HEK293 (cell line): ENCODE data around the gene SNAP91.

Source experiments
- CTCF ChIA-PET: fragments of 350-600 bp; formaldehyde crosslinking; extraction: SDS; loops from one replicate; lab custom pipeline; 2021; ENCODE audit warnings: antibody characterized with exemption; lab: Yijun Ruan, JAX
- POLR2A ChIA-PET: fragments of 300-600 bp; formaldehyde crosslinking; extraction: SDS; loops from one replicate; lab custom pipeline; 2020; ENCODE audit warnings: antibody characterized with exemption, inconsistent platforms; lab: Yijun Ruan, JAX
- H3K27ac ChIP-seq: fragments of 200-500 bp; sonication (Bioruptor generic); 2 replicates; pipeline ENCODE4 v1.5.1; 2014; ENCODE audit warnings: low read depth, low read length, control low read depth, inconsistent platforms; ENCODE audit errors: extremely low read depth
- H3K36me3 ChIP-seq, 2 experiments: fragments of 200-500 bp in 1 of 2; sonication (Bioruptor generic) in 1 of 2; 1 replicate in 1 of 2; 2 replicates in 1 of 2; pipeline ENCODE4 v1.5.1; 2014 to 2017; ENCODE audit warnings: inconsistent platforms in 2 of 2, low read length in 2 of 2; ENCODE audit not compliant: control insufficient read depth in 2 of 2, insufficient read depth in 1 of 2
- H3K4me1 ChIP-seq: fragments of 200-500 bp; sonication (Bioruptor generic); 2 replicates; pipeline ENCODE4 v1.5.1; 2014; ENCODE audit warnings: mild to moderate bottlenecking, low read length, inconsistent platforms; ENCODE audit not compliant: control insufficient read depth, insufficient read depth
- H3K4me3 ChIP-seq: 2 replicates; pipeline ENCODE4 v1.5.1; 2011; ENCODE audit warnings: low read depth, mild to moderate bottlenecking, control low read depth, low read length, moderate library complexity
- H3K9me3 ChIP-seq: fragments of 200-500 bp; sonication (Bioruptor generic); 2 replicates; pipeline ENCODE4 v1.5.1; 2014; ENCODE audit warnings: low read depth, low read length, inconsistent platforms; ENCODE audit not compliant: control insufficient read depth, insufficient read depth
- HOXD13 ChIP-seq: sonication (generic); formaldehyde crosslinking; IDR thresholded peaks from 2 replicates; pipeline ENCODE4 v1.8.0; 2022; ENCODE audit warnings: missing genetic modification reagents, borderline replicate concordance
- PRDM1 ChIP-seq: fragments of 450-650 bp; formaldehyde crosslinking; IDR thresholded peaks from 2 replicates; pipeline ENCODE4; 2016; ENCODE audit warnings: missing biosample characterization, missing genetic modification characterization
- SCRT2 ChIP-seq: fragments of 450-650 bp; formaldehyde crosslinking; IDR thresholded peaks from 2 replicates; pipeline ENCODE4 v1.5.1; 2016; ENCODE audit warnings: missing biosample characterization, missing genetic modification characterization
- WT1 ChIP-seq: fragments of 450-650 bp; formaldehyde crosslinking; IDR thresholded peaks from 2 replicates; pipeline ENCODE4 v1.5.1; 2016; ENCODE audit warnings: missing biosample characterization, missing genetic modification characterization
- ZBTB48 ChIP-seq: fragments of 450-650 bp; formaldehyde crosslinking; IDR thresholded peaks from 2 replicates; pipeline ENCODE4 v1.5.1; 2016; ENCODE audit warnings: missing biosample characterization, missing genetic modification characterization
- ZNF133 ChIP-seq: fragments of 450-650 bp; formaldehyde crosslinking; IDR thresholded peaks from 2 replicates; pipeline ENCODE4 v1.5.1; 2016; ENCODE audit warnings: missing biosample characterization, missing genetic modification characterization
- ZNF146 ChIP-seq: fragments of 450-650 bp; formaldehyde crosslinking; IDR thresholded peaks from 2 replicates; pipeline ENCODE4 v1.5.1; 2016; ENCODE audit warnings: missing biosample characterization, missing genetic modification characterization
- ZNF223 ChIP-seq: fragments of 450-650 bp; formaldehyde crosslinking; IDR thresholded peaks from 2 replicates; pipeline ENCODE4 v1.5.1; 2016; ENCODE audit warnings: missing biosample characterization, missing genetic modification characterization
- ZNF239 ChIP-seq: fragments of 450-650 bp; formaldehyde crosslinking; IDR thresholded peaks from 2 replicates; pipeline ENCODE4 v1.5.1; 2016; ENCODE audit warnings: missing biosample characterization, missing genetic modification characterization
- ZNF266 ChIP-seq: fragments of 450-650 bp; formaldehyde crosslinking; IDR thresholded peaks from 2 replicates; pipeline ENCODE4 v1.5.1; 2016; ENCODE audit warnings: missing biosample characterization, missing genetic modification characterization, low read depth
- ZNF366 ChIP-seq: fragments of 450-650 bp; formaldehyde crosslinking; conservative IDR thresholded peaks from 2 replicates; pipeline ENCODE4 v1.5.1; 2016; ENCODE audit warnings: missing biosample characterization, missing genetic modification characterization
- ZNF521 ChIP-seq: fragments of 450-650 bp; formaldehyde crosslinking; IDR thresholded peaks from 2 replicates; pipeline ENCODE4 v1.5.1; 2017; ENCODE audit warnings: missing biosample characterization, mild to moderate bottlenecking, missing genetic modification characterization
- ZNF654 ChIP-seq: fragments of 450-650 bp; formaldehyde crosslinking; IDR thresholded peaks from 2 replicates; pipeline ENCODE4 v1.5.1; 2016; ENCODE audit warnings: low read depth, missing biosample characterization, missing genetic modification characterization
- ZNF701 ChIP-seq: fragments of 450-650 bp; formaldehyde crosslinking; IDR thresholded peaks from 2 replicates; pipeline ENCODE4 v1.5.1; 2016; ENCODE audit warnings: missing biosample characterization, missing genetic modification characterization
- ZNF704 ChIP-seq: fragments of 450-650 bp; formaldehyde crosslinking; IDR thresholded peaks from 2 replicates; pipeline ENCODE4 v1.5.1; 2016; ENCODE audit warnings: missing biosample characterization, missing genetic modification characterization
- ZNF777 ChIP-seq: fragments of 450-650 bp; formaldehyde crosslinking; IDR thresholded peaks from 2 replicates; pipeline ENCODE4 v1.5.1; 2017; ENCODE audit warnings: missing biosample characterization, missing genetic modification characterization, borderline replicate concordance
- TF ChIP-seq, protein P1 (sequence below): fragments of 450-650 bp; IDR thresholded peaks from 2 replicates; pipeline ENCODE4 v1.5.1; 2018; ENCODE audit warnings: missing biosample characterization, missing genetic modification characterization
- TF ChIP-seq, protein P2 (sequence below): IDR thresholded peaks from 2 replicates; pipeline ENCODE4 v1.6.1; 2011; ENCODE audit warnings: mild to moderate bottlenecking, low read depth, low read length, borderline replicate concordance
- TF ChIP-seq, protein P3 (sequence below): fragments of 450-650 bp; formaldehyde crosslinking; IDR thresholded peaks from 2 replicates; pipeline ENCODE4 v1.5.1; 2016; ENCODE audit warnings: missing biosample characterization, missing genetic modification characterization, borderline replicate concordance

SNAP91 gene

GRCh38 chr6:83539678-83540077 lies 169.2 kb downstream of the SNAP91 start:
- TF ChIP-seq ZBTB48 (tag by site-specific recombination) = no peak
- Histone ChIP-seq H3K9me3 (no peaks in the 10 kb centered on the region), H3K4me1 (no peaks in the 10 kb centered on the region), H3K36me3 (no peaks in the 10 kb centered on the region), H3K4me3 (no peak overlapping the region), H3K27ac (no peak overlapping the region)
- ChIA-PET CTCF (interaction anchor here (0.6 to 0.9 kb wide), 2 partner anchors 17 to 336 kb away, joined by 3 read pairs; no protein-coding TSS in a partner anchor), POLR2A (no interaction called here)

- no peaks in the 10 kb centered on the region for H3K36me3 ChIP-seq
- CTCF ChIA-PET = interaction anchor here (0.6 to 1.5 kb wide), 41 partner anchors 9 to 1685 kb away, joined by 3 to 12 read pairs (median 4); partner anchors contain the start of gene PRSS35
- H3K4me1 ChIP-seq = no peaks in the 10 kb centered on the region
- POLR2A ChIA-PET = no interaction called here
- H3K27ac ChIP-seq = no peak overlapping the region
- peak; percentile 100 for TF ChIP-seq PRDM1
- no peak for TF ChIP-seq ZNF701 (tag by site-specific recombination)
- no peak for TF ChIP-seq ZNF239 (tag by site-specific recombination)
- TF ChIP-seq, protein P1, sequence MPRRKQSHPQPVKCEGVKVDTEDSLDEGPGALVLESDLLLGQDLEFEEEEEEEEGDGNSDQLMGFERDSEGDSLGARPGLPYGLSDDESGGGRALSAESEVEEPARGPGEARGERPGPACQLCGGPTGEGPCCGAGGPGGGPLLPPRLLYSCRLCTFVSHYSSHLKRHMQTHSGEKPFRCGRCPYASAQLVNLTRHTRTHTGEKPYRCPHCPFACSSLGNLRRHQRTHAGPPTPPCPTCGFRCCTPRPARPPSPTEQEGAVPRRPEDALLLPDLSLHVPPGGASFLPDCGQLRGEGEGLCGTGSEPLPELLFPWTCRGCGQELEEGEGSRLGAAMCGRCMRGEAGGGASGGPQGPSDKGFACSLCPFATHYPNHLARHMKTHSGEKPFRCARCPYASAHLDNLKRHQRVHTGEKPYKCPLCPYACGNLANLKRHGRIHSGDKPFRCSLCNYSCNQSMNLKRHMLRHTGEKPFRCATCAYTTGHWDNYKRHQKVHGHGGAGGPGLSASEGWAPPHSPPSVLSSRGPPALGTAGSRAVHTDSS = no peak
- no peak for TF ChIP-seq HOXD13 (CRISPR knock-in tag)
- 0 out of 2 replicates have a peak, but pooled peaks have one; percentile 29 for TF ChIP-seq ZNF266 (tag by site-specific recombination)
- TF ChIP-seq ZNF366 (tag by site-specific recombination) = peak; percentile 98
- no peak for TF ChIP-seq ZNF521
- TF ChIP-seq ZNF223 (tag by site-specific recombination) = no peak; the same call in 1 of the 2 replicates
- TF ChIP-seq ZNF704 (tag by site-specific recombination) = no peak
- TF ChIP-seq, protein P2, sequence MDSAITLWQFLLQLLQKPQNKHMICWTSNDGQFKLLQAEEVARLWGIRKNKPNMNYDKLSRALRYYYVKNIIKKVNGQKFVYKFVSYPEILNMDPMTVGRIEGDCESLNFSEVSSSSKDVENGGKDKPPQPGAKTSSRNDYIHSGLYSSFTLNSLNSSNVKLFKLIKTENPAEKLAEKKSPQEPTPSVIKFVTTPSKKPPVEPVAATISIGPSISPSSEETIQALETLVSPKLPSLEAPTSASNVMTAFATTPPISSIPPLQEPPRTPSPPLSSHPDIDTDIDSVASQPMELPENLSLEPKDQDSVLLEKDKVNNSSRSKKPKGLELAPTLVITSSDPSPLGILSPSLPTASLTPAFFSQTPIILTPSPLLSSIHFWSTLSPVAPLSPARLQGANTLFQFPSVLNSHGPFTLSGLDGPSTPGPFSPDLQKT = no peak
- TF ChIP-seq, protein P3, sequence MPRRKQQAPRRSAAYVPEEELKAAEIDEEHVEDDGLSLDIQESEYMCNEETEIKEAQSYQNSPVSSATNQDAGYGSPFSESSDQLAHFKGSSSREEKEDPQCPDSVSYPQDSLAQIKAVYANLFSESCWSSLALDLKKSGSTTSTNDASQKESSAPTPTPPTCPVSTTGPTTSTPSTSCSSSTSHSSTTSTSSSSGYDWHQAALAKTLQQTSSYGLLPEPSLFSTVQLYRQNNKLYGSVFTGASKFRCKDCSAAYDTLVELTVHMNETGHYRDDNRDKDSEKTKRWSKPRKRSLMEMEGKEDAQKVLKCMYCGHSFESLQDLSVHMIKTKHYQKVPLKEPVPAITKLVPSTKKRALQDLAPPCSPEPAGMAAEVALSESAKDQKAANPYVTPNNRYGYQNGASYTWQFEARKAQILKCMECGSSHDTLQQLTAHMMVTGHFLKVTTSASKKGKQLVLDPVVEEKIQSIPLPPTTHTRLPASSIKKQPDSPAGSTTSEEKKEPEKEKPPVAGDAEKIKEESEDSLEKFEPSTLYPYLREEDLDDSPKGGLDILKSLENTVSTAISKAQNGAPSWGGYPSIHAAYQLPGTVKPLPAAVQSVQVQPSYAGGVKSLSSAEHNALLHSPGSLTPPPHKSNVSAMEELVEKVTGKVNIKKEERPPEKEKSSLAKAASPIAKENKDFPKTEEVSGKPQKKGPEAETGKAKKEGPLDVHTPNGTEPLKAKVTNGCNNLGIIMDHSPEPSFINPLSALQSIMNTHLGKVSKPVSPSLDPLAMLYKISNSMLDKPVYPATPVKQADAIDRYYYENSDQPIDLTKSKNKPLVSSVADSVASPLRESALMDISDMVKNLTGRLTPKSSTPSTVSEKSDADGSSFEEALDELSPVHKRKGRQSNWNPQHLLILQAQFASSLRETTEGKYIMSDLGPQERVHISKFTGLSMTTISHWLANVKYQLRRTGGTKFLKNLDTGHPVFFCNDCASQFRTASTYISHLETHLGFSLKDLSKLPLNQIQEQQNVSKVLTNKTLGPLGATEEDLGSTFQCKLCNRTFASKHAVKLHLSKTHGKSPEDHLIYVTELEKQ (tag by site-specific recombination) = no peak
- TF ChIP-seq ZNF146 = no peak
- TF ChIP-seq SCRT2 = no peak
- TF ChIP-seq ZNF777 (tag by site-specific recombination) = 0 out of 2 replicates have a peak, but pooled peaks have one; percentile 12
- no peak for TF ChIP-seq ZNF654
- TF ChIP-seq WT1 (tag by site-specific recombination) = no peak
- TF ChIP-seq ZNF133 (tag by site-specific recombination) = no peak
- no peak overlapping the region for H3K4me3 ChIP-seq
- no peaks in the 10 kb centered on the region for H3K9me3 ChIP-seq
These were observed 172.0 kb downstream of the SNAP91 start for GRCh38 chr6:83536647-83537589.
